ACC112 (cell line): ENCODE results near the gene TTLL5.

Experiments
- H2AFZ ChIP-seq: fragments of 200-600 bp; sonication (generic); one replicate; pipeline ENCODE4 v1.6.0; 2017; ENCODE audit warnings: antibody characterized with exemption, low read length; ENCODE audit not compliant: unreplicated experiment
- H3K27ac ChIP-seq: fragments of 200-600 bp; sonication (generic); 2 replicates; pipeline ENCODE4 v1.5.1; 2014; ENCODE audit warnings: low read depth, mild to moderate bottlenecking, antibody characterized with exemption, low read length, moderate library complexity
- H3K27me3 ChIP-seq: fragments of 200-600 bp; sonication (generic); 2 replicates; pipeline ENCODE4 v1.6.1; 2014; ENCODE audit warnings: mild to moderate bottlenecking, antibody characterized with exemption, low read length, moderate library complexity, mixed read lengths; ENCODE audit not compliant: insufficient read depth
- H3K36me3 ChIP-seq: fragments of 200-600 bp; sonication (generic); 2 replicates; pipeline ENCODE4 v1.6.1; 2016; ENCODE audit warnings: mild to moderate bottlenecking, antibody characterized with exemption, low read length, moderate library complexity, mixed read lengths; ENCODE audit not compliant: insufficient read depth
- H3K4me1 ChIP-seq: fragments of 200-600 bp; sonication (generic); one replicate; pipeline ENCODE4 v1.6.1; 2016; ENCODE audit warnings: low read length, mixed read lengths; ENCODE audit not compliant: insufficient read depth, unreplicated experiment, control insufficient read depth
- H3K4me3 ChIP-seq: fragments of 200-600 bp; sonication (generic); 2 replicates; pipeline ENCODE4 v1.5.1; 2014; ENCODE audit warnings: mild to moderate bottlenecking, low read depth, low read length
- H3K79me2 ChIP-seq: fragments of 200-600 bp; sonication (generic); one replicate; pipeline ENCODE4 v1.6.0; 2016; ENCODE audit warnings: low read length; ENCODE audit not compliant: control insufficient read depth, unreplicated experiment, insufficient read depth

The TTLL5 gene

GRCh38 chr14:75649337-75649736 lies 11.7 kb upstream of the TTLL5 start:
- Histone ChIP-seq H2AFZ (no peak overlapping the region), H3K4me1 (peaks cover 42% of the 10 kb centered on the region), H3K27ac (peak overlapping the region; percentile 93), H3K4me3 (no peak overlapping the region), H3K79me2 (no peaks in the 10 kb centered on the region), H3K36me3 (peaks cover 19% of the 10 kb centered on the region), H3K27me3 (no peaks in the 10 kb centered on the region)

- Histone ChIP-seq H3K79me2 (no peaks in the 10 kb centered on the region), H2AFZ (no peak overlapping the region), H3K4me1 (peaks cover 42% of the 10 kb centered on the region), H3K27ac (peak overlapping the region; percentile 93), H3K36me3 (peaks cover 17% of the 10 kb centered on the region), H3K4me3 (no peak overlapping the region), H3K27me3 (no peaks in the 10 kb centered on the region)
Observed at GRCh38 chr14:75649773-75650172, 11.3 kb upstream of the TTLL5 start.

- Histone ChIP-seq H3K27me3 (no peaks in the 10 kb centered on the region), H3K79me2 (no peaks in the 10 kb centered on the region), H3K4me1 (peaks cover 39% of the 10 kb centered on the region), H3K27ac (peak overlapping the region; percentile 93; the same call in 1 of the 2 replicates), H3K36me3 (peaks cover 17% of the 10 kb centered on the region), H2AFZ (no peak overlapping the region), H3K4me3 (no peak overlapping the region)
Observed at GRCh38 chr14:75650253-75651058, 10.6 kb upstream of the TTLL5 start.

GRCh38 chr14:75653563-75653962 lies 7.5 kb upstream of the TTLL5 start:
- no peaks in the 10 kb centered on the region for H3K79me2 ChIP-seq
- H3K27me3 ChIP-seq, result no peaks in the 10 kb centered on the region
- peaks cover 11% of the 10 kb centered on the region for H3K4me1 ChIP-seq
- peaks cover 17% of the 10 kb centered on the region for H3K36me3 ChIP-seq
- H3K27ac ChIP-seq, result no peak overlapping the region
- H2AFZ ChIP-seq, result no peak overlapping the region
- no peak overlapping the region for H3K4me3 ChIP-seq

GRCh38 chr14:75654127-75654732 lies 6.8 kb upstream of the TTLL5 start:
- Histone ChIP-seq H2AFZ (no peak overlapping the region), H3K27me3 (no peaks in the 10 kb centered on the region), H3K4me3 (no peak overlapping the region), H3K36me3 (peaks cover 15% of the 10 kb centered on the region), H3K79me2 (no peaks in the 10 kb centered on the region), H3K4me1 (peaks cover 5% of the 10 kb centered on the region), H3K27ac (no peak overlapping the region)

- Histone ChIP-seq H2AFZ (no peak overlapping the region), H3K27me3 (no peaks in the 10 kb centered on the region), H3K79me2 (peaks cover 5% of the 10 kb centered on the region), H3K4me3 (no peak overlapping the region), H3K27ac (no peak overlapping the region), H3K36me3 (peaks cover 5% of the 10 kb centered on the region), H3K4me1 (peaks cover 6% of the 10 kb centered on the region)
Observed at GRCh38 chr14:75655235-75655634, 5.8 kb upstream of the TTLL5 start.

- H3K27ac ChIP-seq, result no peak overlapping the region
- peaks cover 14% of the 10 kb centered on the region for H3K79me2 ChIP-seq
- no peak overlapping the region for H2AFZ ChIP-seq
- peaks cover 6% of the 10 kb centered on the region for H3K4me1 ChIP-seq
- H3K36me3 ChIP-seq, result no peaks in the 10 kb centered on the region
- H3K4me3 ChIP-seq, result no peak overlapping the region
- H3K27me3 ChIP-seq, result no peaks in the 10 kb centered on the region
Observed at GRCh38 chr14:75657331-75657730, 3.7 kb upstream of the TTLL5 start.

GRCh38 chr14:75658957-75659356 lies 2.1 kb upstream of the TTLL5 start:
- no peak overlapping the region for H3K4me3 ChIP-seq
- H3K27me3 ChIP-seq, result no peaks in the 10 kb centered on the region
- H3K36me3 ChIP-seq, result peaks cover 6% of the 10 kb centered on the region
- H3K4me1 ChIP-seq, result peaks cover 16% of the 10 kb centered on the region
- no peak overlapping the region for H2AFZ ChIP-seq
- no peak overlapping the region for H3K27ac ChIP-seq
- peaks cover 29% of the 10 kb centered on the region for H3K79me2 ChIP-seq

GRCh38 chr14:75660238-75660629 lies 812 bp upstream of the TTLL5 start:
- Histone ChIP-seq H3K27ac (no peak overlapping the region), H3K79me2 (peaks cover 32% of the 10 kb centered on the region), H3K4me3 (peak overlapping the region; percentile 84), H2AFZ (peak overlapping the region; percentile 90), H3K36me3 (peaks cover 9% of the 10 kb centered on the region), H3K4me1 (peaks cover 16% of the 10 kb centered on the region), H3K27me3 (no peaks in the 10 kb centered on the region)

- peak overlapping the region; percentile 67 for H3K27ac ChIP-seq
- no peaks in the 10 kb centered on the region for H3K27me3 ChIP-seq
- peaks cover 35% of the 10 kb centered on the region for H3K79me2 ChIP-seq
- H3K36me3 ChIP-seq, result peaks cover 9% of the 10 kb centered on the region
- peak overlapping the region; percentile 84 for H3K4me3 ChIP-seq
- peak overlapping the region; percentile 90 for H2AFZ ChIP-seq
- peaks cover 16% of the 10 kb centered on the region for H3K4me1 ChIP-seq
Observed at GRCh38 chr14:75661499-75661814, 411 bp downstream of the TTLL5 start.

GRCh38 chr14:75662966-75663365 lies 1.9 kb downstream of the TTLL5 start:
- peak overlapping the region; percentile 5; the same call in 1 of the 2 replicates for H3K27ac ChIP-seq
- H3K79me2 ChIP-seq, result peaks cover 43% of the 10 kb centered on the region
- peaks cover 13% of the 10 kb centered on the region for H3K36me3 ChIP-seq
- no peak overlapping the region for H2AFZ ChIP-seq
- H3K27me3 ChIP-seq, result no peaks in the 10 kb centered on the region
- H3K4me3 ChIP-seq, result peak overlapping the region; percentile 84
- H3K4me1 ChIP-seq, result peaks cover 16% of the 10 kb centered on the region
